ENCODE results near the gene TMEFF1.

DNA sequence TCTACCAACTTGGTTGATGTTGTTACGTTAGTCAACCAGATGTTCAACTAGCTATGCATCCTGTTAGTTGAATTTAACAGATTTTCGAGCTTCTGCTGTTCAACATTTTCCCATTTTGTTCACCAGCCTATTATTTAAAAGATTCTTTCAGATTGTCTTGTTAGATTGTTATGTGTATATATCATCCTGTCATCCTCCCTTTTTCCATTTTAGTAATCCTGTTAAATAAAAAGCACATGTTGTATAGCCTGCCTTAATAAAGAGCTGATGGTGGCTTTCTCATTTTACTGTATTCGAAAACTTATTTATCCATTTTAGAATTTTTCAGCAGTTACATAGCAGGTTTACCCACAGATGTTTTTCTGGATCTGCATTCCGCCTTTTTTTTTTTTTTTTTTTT is 4.3 kb downstream of the TMEFF1 start:
- TF ChIP-seq, protein P1, sequence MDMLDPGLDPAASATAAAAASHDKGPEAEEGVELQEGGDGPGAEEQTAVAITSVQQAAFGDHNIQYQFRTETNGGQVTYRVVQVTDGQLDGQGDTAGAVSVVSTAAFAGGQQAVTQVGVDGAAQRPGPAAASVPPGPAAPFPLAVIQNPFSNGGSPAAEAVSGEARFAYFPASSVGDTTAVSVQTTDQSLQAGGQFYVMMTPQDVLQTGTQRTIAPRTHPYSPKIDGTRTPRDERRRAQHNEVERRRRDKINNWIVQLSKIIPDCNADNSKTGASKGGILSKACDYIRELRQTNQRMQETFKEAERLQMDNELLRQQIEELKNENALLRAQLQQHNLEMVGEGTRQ (IDR thresholded peaks at IDR 0.05; ENCODE audit: borderline replicate concordance, low read depth, low read length): no peak
- TF ChIP-seq CBX3 (IDR thresholded peaks at IDR 0.05; ENCODE audit: borderline replicate concordance, low read depth) (no peak), SREBF1 (IDR thresholded peaks at IDR 0.05; ENCODE audit: low read length) (no peak), ESRRA (IDR thresholded peaks at IDR 0.05; ENCODE audit: low read length) (no peak)

Data from GM12878 (cell line).